GM21619 (cell line): ENCODE data around the gene VPS16.

ENCODE experiments used
- ATAC-seq: cut with Tn5 transposase; IDR thresholded peaks from one replicate; pipeline ENCODE4 v1.9.1; 2021; ENCODE audit not compliant: unreplicated experiment

The VPS16 gene

DNA sequence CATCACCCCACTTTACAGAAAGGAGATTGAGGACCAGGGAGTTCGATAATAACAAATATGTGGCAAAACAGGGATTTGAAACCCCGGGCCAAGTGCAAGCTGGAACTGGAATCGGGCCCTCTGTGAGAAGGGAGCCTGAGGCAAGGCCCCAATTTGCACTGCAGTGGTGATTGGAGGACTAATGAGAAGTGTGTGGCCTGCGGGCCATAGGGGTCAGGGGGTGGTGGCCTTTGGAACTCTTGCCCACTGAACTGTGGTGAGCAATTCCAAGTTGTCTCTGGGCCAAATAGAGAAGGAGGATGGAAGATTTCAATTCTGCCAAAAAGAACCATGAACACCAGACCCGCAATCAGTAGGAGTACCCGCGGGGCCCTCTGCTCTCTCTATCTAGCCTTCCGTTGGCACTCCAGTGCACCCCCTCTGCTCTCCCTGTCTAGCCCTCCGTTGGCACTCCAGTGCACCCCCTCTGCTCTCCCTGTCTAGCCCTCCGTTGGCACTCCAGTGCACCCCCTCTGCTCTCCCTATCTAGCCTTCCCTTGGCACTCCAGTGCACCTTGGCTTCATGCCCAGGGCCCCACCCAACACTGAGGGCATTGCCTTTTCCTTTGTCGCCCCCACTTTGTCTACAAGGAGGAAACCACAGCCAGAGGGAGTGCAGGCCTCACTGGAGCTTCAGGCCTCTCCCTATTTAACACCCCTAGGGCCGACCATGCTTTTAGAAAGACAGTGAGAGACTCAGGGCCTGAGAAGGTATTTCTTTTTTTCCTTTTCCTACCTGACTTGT, 26.7 kb downstream of the VPS16 start:
- no peak for ATAC-seq

GRCh38 chr20:2869381-2869780, 28.8 kb downstream of the VPS16 start:
- ATAC-seq, result no peak

DNA sequence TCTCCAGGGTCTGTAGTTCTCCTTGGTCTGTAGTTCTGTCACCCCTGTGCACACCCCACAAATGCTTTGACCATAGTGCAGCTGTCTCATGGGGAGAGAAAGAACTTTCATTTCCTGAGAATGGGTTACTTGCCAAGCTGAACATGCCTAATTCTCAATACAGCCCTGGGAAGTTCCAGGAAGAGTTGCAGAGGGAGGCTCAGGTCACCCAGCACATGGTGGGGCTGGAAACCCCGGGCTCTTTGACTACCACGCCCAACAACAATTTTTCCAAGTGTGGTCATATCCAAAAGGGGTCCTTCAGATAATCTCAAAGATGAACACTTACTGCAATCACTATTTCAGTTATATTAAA, 30.5 kb downstream of the VPS16 start:
- ATAC-seq, result no peak

DNA sequence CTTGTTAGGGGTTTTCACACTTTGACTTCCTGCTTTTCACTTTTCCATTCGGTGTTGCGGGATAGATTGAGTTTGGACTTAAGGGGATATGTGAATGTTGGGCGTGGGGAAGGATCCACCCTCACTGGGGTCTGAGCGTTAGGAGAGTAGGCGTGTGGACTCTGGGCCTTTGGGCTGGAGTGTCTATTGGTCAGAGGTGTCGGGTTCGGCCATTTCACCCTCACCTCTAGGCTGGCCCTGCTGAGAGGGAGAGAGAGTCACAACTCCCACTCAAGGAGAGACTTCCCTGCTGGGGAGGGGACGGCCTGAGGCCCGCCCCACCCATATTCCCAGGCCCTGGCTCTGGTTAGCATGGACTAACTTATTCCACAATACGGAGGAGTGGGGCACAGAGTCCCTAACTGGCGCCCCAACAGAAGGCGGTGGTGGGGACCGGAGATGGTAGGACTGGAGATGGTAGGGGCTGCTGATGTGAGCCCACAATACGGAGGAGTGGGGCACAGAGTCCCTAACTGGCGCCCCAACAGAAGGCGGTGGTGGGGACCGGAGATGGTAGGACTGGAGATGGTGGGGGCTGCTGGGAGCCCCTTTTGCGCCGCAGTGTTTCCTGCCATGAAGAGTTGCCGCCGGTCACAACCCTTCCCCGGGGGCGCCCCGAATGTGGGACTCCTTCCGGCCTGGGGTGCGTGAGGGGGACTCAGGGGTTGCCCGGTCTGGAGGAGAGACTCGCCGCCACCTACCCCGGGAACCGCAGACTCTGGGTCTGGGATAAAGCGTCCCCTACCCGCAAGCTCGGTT, 31.3 kb downstream of the VPS16 start:
- no peak for ATAC-seq

DNA sequence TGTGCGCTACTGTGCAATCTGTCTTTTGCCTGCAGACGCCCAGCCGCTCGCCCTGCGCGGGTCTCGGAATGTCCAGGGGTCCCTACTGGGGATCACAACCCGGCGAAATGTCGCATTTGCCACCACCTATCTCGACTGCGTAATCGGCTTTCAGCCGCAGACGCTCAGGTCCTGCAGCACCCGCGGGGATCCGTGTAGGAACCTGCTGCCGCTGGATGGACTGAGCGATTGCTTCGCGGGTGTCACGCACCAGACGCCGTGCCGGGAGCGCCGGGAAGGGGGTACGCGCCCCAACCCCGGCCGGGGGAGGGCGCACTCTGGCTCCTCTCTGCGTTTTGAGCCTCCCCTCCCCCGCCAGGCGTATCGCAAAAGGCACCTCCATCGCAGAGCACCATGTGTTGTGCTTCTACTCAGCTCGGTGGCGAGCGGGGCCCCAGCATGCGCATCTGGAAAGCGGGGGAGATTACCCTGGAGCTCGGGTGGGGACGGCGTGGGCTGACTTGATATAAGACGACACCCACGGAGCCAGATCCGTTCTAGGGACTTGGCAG, 32.0 kb downstream of the VPS16 start:
- peak; percentile 18 for ATAC-seq

- ATAC-seq, result peak; percentile 87
These were observed 32.6 kb downstream of the VPS16 start, which contains the start of gene PTPRA for GRCh38 chr20:2873010-2873746. PTPRA (plus strand) TSS chr20:2873481; CDS start chr20:2964278, 90,797 bp downstream.

GRCh38 chr20:2873747-2874041, 33.1 kb downstream of the VPS16 start:
- peak; percentile 27 for ATAC-seq

DNA sequence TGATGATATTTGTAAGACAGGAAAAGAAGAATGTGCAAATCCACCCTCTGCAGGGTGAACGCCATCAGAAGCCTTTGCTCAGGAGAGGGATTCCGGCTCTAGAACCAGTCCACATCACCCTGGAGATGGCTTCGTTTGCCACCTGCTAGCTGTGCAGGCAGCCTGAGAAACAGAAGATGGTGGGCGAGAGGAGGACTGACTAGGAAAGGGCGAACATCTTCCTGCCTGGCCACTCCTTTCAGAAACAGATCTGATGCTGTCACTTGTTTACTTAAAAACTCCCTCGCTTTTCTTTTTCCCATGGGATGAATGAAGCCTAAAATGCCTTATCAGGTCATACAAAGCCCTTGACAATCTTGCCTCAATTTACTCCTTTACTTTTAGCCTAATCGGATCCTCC, 33.9 kb downstream of the VPS16 start:
- ATAC-seq, result no peak

DNA sequence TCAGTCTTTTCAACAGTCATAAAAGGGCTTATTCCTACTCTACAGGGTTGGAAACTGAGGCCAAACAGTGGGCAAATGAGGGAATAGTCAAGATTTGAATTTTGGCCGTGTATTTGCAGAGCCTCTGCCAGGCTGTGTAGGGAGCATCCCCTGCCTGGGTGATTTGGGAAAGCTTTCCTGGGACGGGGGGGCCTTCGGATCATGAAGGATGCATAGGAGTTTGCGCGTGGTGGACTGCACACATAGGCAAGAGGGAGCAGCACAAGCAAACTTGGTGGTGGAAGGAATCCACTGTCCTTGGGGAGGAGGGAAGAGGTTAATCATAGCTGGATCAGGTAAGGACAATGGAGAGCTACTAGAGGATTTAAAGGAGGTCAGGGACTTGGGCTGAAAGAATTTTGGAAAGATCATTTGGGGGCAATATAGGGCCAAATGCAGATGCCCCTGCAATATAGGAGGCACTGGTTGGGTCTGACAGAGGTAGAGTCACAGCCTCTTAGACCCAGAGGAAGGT, 35.2 kb downstream of the VPS16 start:
- no peak for ATAC-seq

- ATAC-seq, result no peak
These were observed 38.0 kb downstream of the VPS16 start for GRCh38 chr20:2878515-2878914.

DNA sequence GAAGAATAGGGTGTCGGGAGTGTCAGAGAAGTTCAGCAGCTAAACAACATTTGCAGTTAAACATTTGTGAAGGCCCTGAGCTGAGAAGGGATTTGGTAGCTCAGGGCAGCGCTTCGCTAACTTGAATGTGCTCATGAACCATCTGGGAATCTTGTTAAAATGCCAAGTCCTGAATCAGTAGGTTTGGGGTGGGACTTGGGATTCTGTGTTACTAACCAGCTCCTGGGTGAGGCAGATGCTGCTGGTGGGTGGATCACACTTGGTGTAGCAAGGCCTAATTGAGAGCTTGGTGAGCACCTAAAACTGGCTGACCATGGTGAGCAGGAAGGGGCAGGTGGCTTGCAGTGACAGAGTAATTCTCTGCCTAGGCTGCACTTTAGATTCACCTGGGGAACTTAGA, 38.6 kb downstream of the VPS16 start:
- ATAC-seq, result no peak

DNA sequence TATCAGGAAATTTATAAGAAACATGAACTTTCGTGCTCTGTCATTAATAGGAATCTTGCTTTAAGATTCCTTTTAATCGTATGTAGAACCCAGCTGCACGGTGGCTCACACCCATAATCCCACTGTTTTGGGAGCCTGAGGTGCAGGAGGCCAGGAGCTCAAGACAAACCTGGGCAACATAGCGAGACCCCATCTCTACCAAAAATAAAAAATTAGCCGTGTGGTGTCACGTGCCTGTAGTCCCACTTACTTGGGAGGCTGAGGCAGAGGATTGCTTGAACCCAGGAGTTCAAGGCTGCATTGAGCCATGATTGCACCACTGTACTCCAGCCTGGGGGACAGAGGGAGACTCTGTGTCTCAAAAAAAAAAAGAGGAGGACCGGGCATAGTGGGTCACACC, 40.1 kb downstream of the VPS16 start:
- ATAC-seq, result no peak

DNA sequence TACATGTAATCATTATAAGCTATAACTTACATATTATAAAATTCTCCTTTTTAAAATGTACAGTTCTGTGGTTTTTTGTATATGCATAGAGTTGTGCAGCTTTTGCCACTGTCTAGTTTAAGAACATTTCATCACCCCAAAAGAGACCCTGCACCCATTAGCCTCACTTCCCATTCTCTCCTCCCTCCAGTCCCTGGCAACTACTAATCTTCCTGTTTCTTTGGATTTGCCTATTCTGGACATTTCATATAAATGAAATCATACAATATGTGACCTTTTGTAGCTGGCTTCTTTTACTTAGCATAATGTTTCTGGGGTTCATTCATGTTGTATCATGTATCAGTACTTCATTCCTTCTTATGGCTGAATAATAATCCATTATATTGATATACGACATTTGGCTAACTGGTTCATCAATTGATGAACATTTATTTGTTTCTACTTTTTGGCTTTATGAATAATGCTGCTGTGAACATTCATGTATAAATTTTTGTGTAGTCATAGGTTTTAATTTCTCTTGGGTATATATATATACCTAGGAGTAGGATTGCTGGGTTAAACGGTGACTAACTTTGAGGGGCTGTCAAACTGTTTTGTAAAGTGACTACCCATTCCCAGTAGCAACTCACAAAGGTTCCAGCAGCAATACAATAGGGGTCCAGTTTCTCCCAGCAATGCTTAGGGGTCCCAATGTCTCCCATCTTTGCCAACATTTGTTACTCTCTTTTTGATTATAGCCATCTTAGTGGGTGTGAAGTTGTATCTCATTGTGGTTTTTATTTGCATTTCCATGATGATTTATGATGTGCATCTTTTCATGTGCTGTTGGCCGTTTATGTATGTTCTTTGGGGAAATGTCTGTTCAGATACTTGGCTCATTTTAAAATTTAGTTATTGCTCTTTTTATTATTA, 43.4 kb downstream of the VPS16 start:
- no peak for ATAC-seq

GRCh38 chr20:2887715-2888114, 47.2 kb downstream of the VPS16 start:
- no peak for ATAC-seq

GRCh38 chr20:2888224-2888955, 47.8 kb downstream of the VPS16 start:
- no peak for ATAC-seq

DNA sequence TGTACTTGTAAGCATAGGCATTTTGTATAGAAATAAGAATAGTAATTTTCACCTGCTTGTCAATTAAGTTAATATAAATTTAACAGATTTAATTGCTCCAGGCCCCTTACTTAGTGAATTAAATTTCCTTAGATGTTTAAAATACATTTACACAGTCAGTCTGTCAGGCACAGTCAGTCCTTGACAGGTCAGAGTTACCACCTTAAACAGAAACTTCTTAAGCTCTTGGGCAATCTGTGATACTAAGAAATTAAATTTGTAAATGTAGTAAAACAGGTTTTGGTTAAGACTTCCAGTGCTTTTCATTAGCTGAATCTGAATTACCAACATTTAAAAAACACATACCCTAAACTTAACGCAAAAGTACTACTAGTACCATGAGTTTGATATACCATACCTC, 48.7 kb downstream of the VPS16 start:
- ATAC-seq, result no peak

DNA sequence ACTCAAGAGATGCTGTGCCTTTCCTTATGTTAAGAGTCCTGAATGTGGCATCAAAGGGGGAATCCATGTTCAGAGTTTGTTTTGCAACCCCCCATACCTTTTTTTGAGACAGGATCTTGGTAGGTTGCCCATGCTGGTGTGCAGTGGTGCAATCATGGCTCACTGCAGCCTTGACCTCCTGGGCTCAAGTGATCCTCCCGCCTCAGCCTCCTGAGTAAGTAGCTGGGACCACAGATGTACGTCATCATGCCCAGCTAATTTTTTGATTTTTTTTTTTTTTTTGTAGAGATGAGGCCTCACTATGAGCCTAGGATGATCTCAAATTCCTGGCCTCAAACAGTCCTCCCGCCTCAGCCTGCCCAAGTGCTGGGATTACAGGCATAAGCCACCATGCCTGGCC, 49.3 kb downstream of the VPS16 start:
- no peak for ATAC-seq

- no peak for ATAC-seq
These were observed 50.2 kb downstream of the VPS16 start for GRCh38 chr20:2890742-2891141.

GRCh38 chr20:2891343-2891742, 50.8 kb downstream of the VPS16 start:
- no peak for ATAC-seq

- no peak for ATAC-seq
These were observed 51.8 kb downstream of the VPS16 start for GRCh38 chr20:2892376-2892775.
